Measurements from ENCODE around the gene ESR1.

ESR1 gene

DNA sequence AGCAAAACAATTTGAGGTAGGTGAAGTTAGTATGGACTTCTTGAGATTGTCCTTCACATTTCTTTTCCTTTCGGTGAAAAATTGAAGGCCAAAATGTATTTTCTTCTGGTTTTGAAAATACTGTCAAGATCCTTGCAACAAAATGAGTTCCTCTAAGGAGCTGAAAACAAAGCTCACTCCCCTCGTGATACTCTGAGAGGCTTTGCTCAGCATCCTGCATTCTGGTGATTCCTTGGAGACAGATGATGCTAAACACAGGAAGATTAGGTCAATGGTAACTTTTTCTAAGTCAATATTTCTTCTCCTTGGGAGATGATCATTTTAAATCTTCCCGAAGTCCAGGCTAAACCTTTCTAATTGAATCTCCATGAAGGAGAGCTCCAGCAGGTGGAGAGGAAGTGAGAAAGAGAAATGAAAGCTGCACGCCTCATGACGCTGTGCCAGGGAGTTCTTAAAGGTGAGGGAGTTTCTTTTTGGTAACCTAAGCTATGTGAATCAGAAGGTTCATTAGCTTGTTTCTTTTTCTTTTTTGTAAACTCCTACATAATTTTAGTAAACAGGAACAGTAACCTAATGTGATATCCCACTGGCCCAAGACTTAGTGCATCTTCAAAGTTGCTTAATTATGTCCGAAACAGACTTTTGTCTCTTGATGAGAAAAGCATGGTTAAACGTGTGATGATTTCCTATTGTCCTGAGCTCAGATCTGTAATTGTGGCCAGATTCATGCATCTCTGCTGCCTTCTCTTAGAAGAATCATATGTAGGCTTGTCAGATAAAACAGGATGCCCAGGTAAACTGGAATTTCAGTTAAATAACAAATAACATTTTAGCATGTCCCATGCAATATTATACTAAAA, 15.0 kb downstream of the ESR1 start:
- DNase-seq: no peak
- Mint-ChIP-seq H3K36me3 (ENCODE audit: low read depth) (no peaks in the 10 kb centered on the region), H3K4me1 (no peaks in the 10 kb centered on the region), H3K27me3 (ENCODE audit: low read depth, poor library complexity) (peaks cover 34% of the 10 kb centered on the region), H3K27ac (no peak overlapping the region), H3K4me3 (no peak overlapping the region), H3K9me3 (no peaks in the 10 kb centered on the region)
- no peak for TF ChIP-seq CTCF (IDR thresholded peaks at IDR 0.05)

GRCh38 chr6:151826517-151827142, 19.1 kb downstream of the ESR1 start:
- H3K27me3 Mint-ChIP-seq (ENCODE audit: low read depth, poor library complexity): peaks cover 31% of the 10 kb centered on the region
- H3K36me3 Mint-ChIP-seq (ENCODE audit: low read depth): no peaks in the 10 kb centered on the region

GRCh38 chr6:151832710-151833109, 25.2 kb downstream of the ESR1 start:
- H3K27me3 Mint-ChIP-seq (ENCODE audit: low read depth, poor library complexity): peaks cover 36% of the 10 kb centered on the region
- no peak overlapping the region for H3K27ac Mint-ChIP-seq
- no peaks in the 10 kb centered on the region for H3K4me1 Mint-ChIP-seq
- no peaks in the 10 kb centered on the region for H3K9me3 Mint-ChIP-seq
- H3K4me3 Mint-ChIP-seq: no peak overlapping the region
- no peak for TF ChIP-seq CTCF (IDR thresholded peaks at IDR 0.05)
- no peaks in the 10 kb centered on the region for H3K36me3 Mint-ChIP-seq (ENCODE audit: low read depth)
- DNase-seq: no peak

More at GRCh38 chr6:151826517-151827142, 19.1 kb downstream of the ESR1 start:
- Mint-ChIP-seq H3K4me3 (no peak overlapping the region), H3K4me1 (no peaks in the 10 kb centered on the region), H3K27ac (no peak overlapping the region), H3K9me3 (no peaks in the 10 kb centered on the region)
- no peak for DNase-seq
- no peak for TF ChIP-seq CTCF (IDR thresholded peaks at IDR 0.05)

- no peaks in the 10 kb centered on the region for H3K9me3 Mint-ChIP-seq
- no peak for TF ChIP-seq CTCF (IDR thresholded peaks at IDR 0.05)
Measured at GRCh38 chr6:151835396-151835795, 27.9 kb downstream of the ESR1 start.

GRCh38 chr6:151837223-151837622, 29.7 kb downstream of the ESR1 start:
- no peaks in the 10 kb centered on the region for H3K4me1 Mint-ChIP-seq
- H3K27me3 Mint-ChIP-seq (ENCODE audit: low read depth, poor library complexity): peaks cover 27% of the 10 kb centered on the region

More at GRCh38 chr6:151835396-151835795, 27.9 kb downstream of the ESR1 start:
- Mint-ChIP-seq H3K27me3 (ENCODE audit: low read depth, poor library complexity) (peaks cover 26% of the 10 kb centered on the region), H3K4me3 (no peak overlapping the region), H3K4me1 (no peaks in the 10 kb centered on the region), H3K27ac (no peak overlapping the region), H3K36me3 (ENCODE audit: low read depth) (no peaks in the 10 kb centered on the region)
- DNase-seq: no peak

More at GRCh38 chr6:151837223-151837622, 29.7 kb downstream of the ESR1 start:
- TF ChIP-seq CTCF (IDR thresholded peaks at IDR 0.05): no peak
- no peak overlapping the region for H3K4me3 Mint-ChIP-seq
- no peaks in the 10 kb centered on the region for H3K9me3 Mint-ChIP-seq
- DNase-seq: no peak
- H3K36me3 Mint-ChIP-seq (ENCODE audit: low read depth): no peaks in the 10 kb centered on the region
- no peak overlapping the region for H3K27ac Mint-ChIP-seq
